ENCODE results near the gene ANTXR1.

ANTXR1 gene

GRCh38 chr2:69188182-69188900, 175.4 kb downstream of the ANTXR1 start:
- DNase-seq = no peak

- no peak for DNase-seq
These were observed 177.9 kb downstream of the ANTXR1 start for GRCh38 chr2:69190743-69191404.

- no peak for DNase-seq
These were observed 178.7 kb downstream of the ANTXR1 start for GRCh38 chr2:69191634-69192033.

- DNase-seq = no peak
These were observed 179.4 kb downstream of the ANTXR1 start for GRCh38 chr2:69192176-69192945.

- no peak for DNase-seq
These were observed 182.7 kb downstream of the ANTXR1 start for GRCh38 chr2:69195706-69196105.

- DNase-seq = no peak
These were observed 183.5 kb downstream of the ANTXR1 start for GRCh38 chr2:69196327-69197117.

GRCh38 chr2:69200107-69200520, 187.1 kb downstream of the ANTXR1 start:
- no peak for DNase-seq

GRCh38 chr2:69201259-69201658, 188.3 kb downstream of the ANTXR1 start:
- no peak for DNase-seq

GRCh38 chr2:69202327-69202726, 189.3 kb downstream of the ANTXR1 start:
- DNase-seq = no peak

- DNase-seq = no peak
These were observed 190.4 kb downstream of the ANTXR1 start for GRCh38 chr2:69203166-69203985.

GRCh38 chr2:69204654-69205053, 191.7 kb downstream of the ANTXR1 start:
- no peak for DNase-seq

- no peak for DNase-seq
These were observed 192.1 kb downstream of the ANTXR1 start for GRCh38 chr2:69205076-69205475.

GRCh38 chr2:69205491-69205890, 192.5 kb downstream of the ANTXR1 start:
- DNase-seq = no peak

- DNase-seq = no peak
These were observed 195.1 kb downstream of the ANTXR1 start for GRCh38 chr2:69208023-69208595.

- no peak for DNase-seq
These were observed 196.5 kb downstream of the ANTXR1 start for GRCh38 chr2:69209482-69209881.

GRCh38 chr2:69210385-69210784, 197.4 kb downstream of the ANTXR1 start:
- no peak for DNase-seq

GRCh38 chr2:69211048-69211447, 198.1 kb downstream of the ANTXR1 start:
- DNase-seq = no peak

GRCh38 chr2:69211686-69212085, 198.7 kb downstream of the ANTXR1 start:
- DNase-seq = no peak

- no peak for DNase-seq
These were observed 199.5 kb downstream of the ANTXR1 start for GRCh38 chr2:69212238-69213028.

- no peak for DNase-seq
These were observed 200.2 kb downstream of the ANTXR1 start for GRCh38 chr2:69213201-69213600.

- DNase-seq = no peak
These were observed 200.8 kb downstream of the ANTXR1 start for GRCh38 chr2:69213782-69214181.

Data from activated gamma-delta T cell (primary cell).